MCF 10A (cell line): ENCODE results near the gene CRB1. TPM values are rescaled to one million over a fixed set of nuclear protein-coding genes. Genes with fewer than 3 reads are reported as not detected.

Source experiments
- BruUV-seq: library from RNA; stranded (reverse); fragments of 400-500 nt; replicated peaks from 2 replicates; lab custom pipeline; 2021; lab: Mats Ljungman, UMichigan
- CTCF ChIA-PET: fragments of 300-600 bp; sonication (Branson Sonifier 250); formaldehyde crosslinking; extraction: SDS; loops from one replicate; lab custom pipeline; 2021; ENCODE audit warnings: antibody characterized with exemption, inconsistent platforms; lab: Yijun Ruan, JAX
- POLR2A ChIA-PET: fragments of 300-600, 350-650 bp; sonication (Branson Sonifier 250); formaldehyde crosslinking; extraction: SDS; loops from one replicate; lab custom pipeline; 2020; ENCODE audit warnings: antibody characterized with exemption, inconsistent platforms; lab: Yijun Ruan, JAX
- DNase-seq: peaks from one replicate; pipeline ENCODE4 v3.0.0-alpha.2; 2018; ENCODE audit not compliant: unreplicated experiment
- H3K27ac Mint-ChIP-seq: one replicate; pipeline ENCODE4 v1.8.0; 2022; ENCODE audit warnings: mild to moderate bottlenecking, low read depth, mixed read lengths; ENCODE audit not compliant: unreplicated experiment
- H3K27me3 Mint-ChIP-seq: one replicate; pipeline ENCODE4 v1.8.0; 2022; ENCODE audit warnings: mixed read lengths; ENCODE audit not compliant: insufficient read depth, unreplicated experiment
- H3K36me3 Mint-ChIP-seq: one replicate; pipeline ENCODE4 v1.8.0; 2022; ENCODE audit warnings: mild to moderate bottlenecking, moderate library complexity, mixed read lengths; ENCODE audit not compliant: insufficient read depth, unreplicated experiment
- H3K4me1 Mint-ChIP-seq: one replicate; pipeline ENCODE4 v1.8.0; 2022; ENCODE audit warnings: mixed read lengths; ENCODE audit not compliant: insufficient read depth, unreplicated experiment
- H3K4me3 Mint-ChIP-seq: one replicate; pipeline ENCODE4 v1.8.0; 2022; ENCODE audit warnings: mild to moderate bottlenecking, moderate library complexity, mixed read lengths; ENCODE audit not compliant: unreplicated experiment
- H3K9me3 Mint-ChIP-seq: one replicate; pipeline ENCODE4 v1.8.0; 2022; ENCODE audit warnings: mixed read lengths; ENCODE audit not compliant: unreplicated experiment
- intact Hi-C: fragments of 100-400 bp; cut with micrococcal nuclease; formaldehyde crosslinking; loops from 2 replicates; pipeline ENCODE4 v1.14.1; 2022
- total RNA-seq: library from RNA; stranded (reverse); gene quantifications from 2 replicates; pipeline ENCODE4 v1.2.3, GENCODE V29; 2022
- TF ChIP-seq, protein P1 (sequence below): fragments of 200-600 bp; IDR thresholded peaks from one replicate; pipeline ENCODE4 v1.8.0; 2022; ENCODE audit warnings: antibody characterized with exemption, mild to moderate bottlenecking; ENCODE audit not compliant: unreplicated experiment

Gene CRB1
- total RNA-seq, 1 experiment from 2014 or later, result 0.65 TPM

DNA sequence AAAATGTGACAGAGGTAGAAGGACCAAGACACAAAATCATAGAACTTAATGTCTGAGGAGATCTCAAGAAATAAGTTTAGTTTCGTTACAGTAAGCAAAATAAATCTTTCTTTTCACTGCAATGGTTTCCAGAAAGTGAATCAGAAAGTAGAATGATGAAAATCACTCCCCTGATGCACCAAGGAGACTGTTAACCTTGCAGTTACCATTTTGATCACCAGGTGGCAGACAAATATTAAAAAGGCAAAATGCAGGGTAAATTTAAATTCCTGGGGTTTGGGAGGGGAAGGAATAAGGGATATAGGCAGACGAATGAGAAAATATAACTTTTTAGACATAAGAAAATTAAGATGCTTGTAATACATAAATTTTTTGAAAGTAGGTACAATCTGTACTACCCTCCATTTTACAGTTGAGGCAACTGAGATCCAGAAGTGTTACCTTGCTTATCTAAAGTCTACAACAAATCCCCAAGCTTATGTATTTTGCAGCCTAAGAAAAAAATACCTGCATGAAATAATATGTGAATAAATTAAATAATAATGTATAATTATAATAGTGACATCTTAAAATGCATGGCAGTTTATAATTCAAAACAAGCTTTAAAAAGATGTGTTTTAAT is 253.2 kb downstream of the CRB1 start:
- no peaks in the 10 kb centered on the region for H3K27me3 Mint-ChIP-seq
- no peak overlapping the region for H3K27ac Mint-ChIP-seq
- H3K9me3 Mint-ChIP-seq, result no peaks in the 10 kb centered on the region
- ChIA-PET POLR2A (interaction anchor here (0.6 to 0.8 kb wide), 3 partner anchors 34 to 945 kb away, joined by 3 to 5 read pairs (median 3); no protein-coding TSS in a partner anchor), CTCF (interaction anchor here (0.5 to 2.8 kb wide), 31 partner anchors 9 to 1169 kb away, joined by 3 to 22 read pairs (median 4); partner anchors contain the start of gene LHX9)
- H3K4me3 Mint-ChIP-seq, result no peak overlapping the region
- H3K4me1 Mint-ChIP-seq, result peaks cover 5% of the 10 kb centered on the region
- BruUV-seq, result no TSS peak
- TF ChIP-seq, protein P1, sequence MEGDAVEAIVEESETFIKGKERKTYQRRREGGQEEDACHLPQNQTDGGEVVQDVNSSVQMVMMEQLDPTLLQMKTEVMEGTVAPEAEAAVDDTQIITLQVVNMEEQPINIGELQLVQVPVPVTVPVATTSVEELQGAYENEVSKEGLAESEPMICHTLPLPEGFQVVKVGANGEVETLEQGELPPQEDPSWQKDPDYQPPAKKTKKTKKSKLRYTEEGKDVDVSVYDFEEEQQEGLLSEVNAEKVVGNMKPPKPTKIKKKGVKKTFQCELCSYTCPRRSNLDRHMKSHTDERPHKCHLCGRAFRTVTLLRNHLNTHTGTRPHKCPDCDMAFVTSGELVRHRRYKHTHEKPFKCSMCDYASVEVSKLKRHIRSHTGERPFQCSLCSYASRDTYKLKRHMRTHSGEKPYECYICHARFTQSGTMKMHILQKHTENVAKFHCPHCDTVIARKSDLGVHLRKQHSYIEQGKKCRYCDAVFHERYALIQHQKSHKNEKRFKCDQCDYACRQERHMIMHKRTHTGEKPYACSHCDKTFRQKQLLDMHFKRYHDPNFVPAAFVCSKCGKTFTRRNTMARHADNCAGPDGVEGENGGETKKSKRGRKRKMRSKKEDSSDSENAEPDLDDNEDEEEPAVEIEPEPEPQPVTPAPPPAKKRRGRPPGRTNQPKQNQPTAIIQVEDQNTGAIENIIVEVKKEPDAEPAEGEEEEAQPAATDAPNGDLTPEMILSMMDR, result peak; percentile 88
- DNase-seq, result peak; percentile 67
- H3K36me3 Mint-ChIP-seq, result no peaks in the 10 kb centered on the region
- intact Hi-C loops, result loop anchor here (1.0 to 10.0 kb wide), 11 partner anchors 96 to 1165 kb away; partner anchors contain the start of gene NEK7

DNA sequence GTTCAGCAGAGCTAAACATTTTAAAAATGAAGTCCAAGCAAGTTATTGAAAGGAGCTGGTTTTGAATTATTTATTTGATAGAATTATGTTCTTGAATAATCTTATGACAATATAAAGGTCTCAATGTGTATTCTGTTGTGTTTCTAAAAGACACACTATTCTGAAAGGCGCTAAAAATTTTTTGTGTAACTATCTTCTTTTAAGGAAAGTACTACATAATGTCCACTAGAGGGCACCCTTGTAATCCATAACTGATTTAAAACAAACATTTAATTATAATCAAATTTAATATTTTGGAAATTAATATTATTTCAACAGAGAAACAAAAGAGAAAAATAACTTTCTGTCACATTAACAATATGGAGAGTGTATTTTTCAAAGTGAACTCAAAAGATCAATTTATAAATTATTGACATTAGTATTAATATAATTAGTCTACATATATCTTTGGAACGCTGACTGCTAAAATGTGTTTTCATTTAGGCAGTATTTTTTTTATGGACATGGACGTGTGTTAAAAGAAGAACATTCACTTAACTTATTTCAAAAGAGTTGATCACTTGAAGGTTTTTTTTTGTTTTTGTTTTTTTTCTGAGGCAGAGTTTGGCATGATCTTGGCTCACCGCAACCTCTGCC is 258.8 kb downstream of the CRB1 start:
- POLR2A ChIA-PET, result no interaction called here
- no peaks in the 10 kb centered on the region for H3K4me1 Mint-ChIP-seq

More for the DNA sequence above, 258.8 kb downstream of the CRB1 start:
- no peaks in the 10 kb centered on the region for H3K9me3 Mint-ChIP-seq
- BruUV-seq, result no TSS peak
- peak; percentile 50 for DNase-seq
- no peaks in the 10 kb centered on the region for H3K27me3 Mint-ChIP-seq
- TF ChIP-seq, protein P1, result peak; percentile 73
- no peaks in the 10 kb centered on the region for H3K36me3 Mint-ChIP-seq
- intact Hi-C loops, result loop anchor here (1.0 to 10.0 kb wide), 6 partner anchors 168 to 828 kb away; partner anchors contain the start of gene NEK7
- CTCF ChIA-PET, result interaction anchor here (0.5 to 2.0 kb wide), 30 partner anchors 9 to 1174 kb away, joined by 3 to 13 read pairs (median 4); partner anchors contain the start of genes C1orf53 and LHX9
- H3K4me3 Mint-ChIP-seq, result no peak overlapping the region
- no peak overlapping the region for H3K27ac Mint-ChIP-seq

Other genes with a start within 250 kb of the CRB1 start
- gene F13B, start 201.0 kb upstream of the CRB1 start, total RNA-seq, result not detected in 2 replicates
- 22.3 and 32.8 TPM in 2 replicates for gene ASPM, start 121.6 kb upstream of the CRB1 start, total RNA-seq
- 17.9 and 18.4 TPM in 2 replicates for gene ZBTB41, start 67.0 kb upstream of the CRB1 start, total RNA-seq